ENCODE results near the gene IL1R1. TPM values are rescaled to one million over a fixed set of nuclear protein-coding genes. Genes with fewer than 3 reads are reported as not detected.
A peak's percentile ranks its signal among the peaks of the same experiment; 100 is the strongest.

Gene IL1R1
- total and polyA plus RNA-seq, 2 of the 4 experiments (the other 2 are of a cell fraction): 6.5 to 13.8 TPM

DNA sequence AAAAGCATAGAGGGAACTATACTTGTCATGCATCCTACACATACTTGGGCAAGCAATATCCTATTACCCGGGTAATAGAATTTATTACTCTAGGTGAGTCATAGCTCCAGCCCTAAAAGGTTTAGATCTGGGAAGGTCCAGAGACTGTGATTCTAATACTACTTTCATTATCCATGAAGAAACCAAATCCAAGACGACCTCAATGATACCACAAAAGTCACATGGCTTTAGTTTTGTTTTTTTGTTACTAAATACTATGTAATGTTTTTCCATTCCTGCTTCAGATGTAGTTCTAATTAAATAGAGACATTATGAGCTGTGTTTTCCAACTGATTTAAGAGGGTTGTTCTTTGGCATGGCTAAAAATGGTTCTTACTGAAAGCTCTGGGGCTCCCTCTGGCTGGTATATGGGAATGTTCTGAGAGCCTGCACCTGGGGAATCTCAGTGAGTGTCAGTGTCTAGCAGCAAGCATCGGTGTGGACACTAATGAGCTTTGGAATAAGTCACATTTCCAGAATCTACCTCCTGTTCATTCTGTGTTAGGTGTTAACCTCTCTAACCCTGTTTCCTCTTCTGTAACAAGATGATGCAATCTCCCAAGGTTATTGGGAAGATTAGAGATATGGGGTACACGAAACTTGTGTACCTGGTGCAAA, 23.8 kb downstream of the IL1R1 start (continued):
- TF ChIP-seq CTCF (conservative IDR thresholded peaks at IDR 0.05; ENCODE audit: low read depth, low read length): peak; percentile 59
- peak; percentile 73 for TF ChIP-seq SMC3 (IDR thresholded peaks at IDR 0.05; ENCODE audit: low read depth, low read length)

All from IMR-90 (cell line).